Measurements from ENCODE around the gene LAPTM5. TPM values are rescaled to one million over a fixed set of nuclear protein-coding genes. Genes with fewer than 3 reads are reported as not detected.
A peak's percentile ranks its signal among the peaks of the same experiment; 100 is the strongest.

The LAPTM5 gene
- total RNA-seq, 2 donors from 2014 or later, result 563 to 601 TPM

DNA sequence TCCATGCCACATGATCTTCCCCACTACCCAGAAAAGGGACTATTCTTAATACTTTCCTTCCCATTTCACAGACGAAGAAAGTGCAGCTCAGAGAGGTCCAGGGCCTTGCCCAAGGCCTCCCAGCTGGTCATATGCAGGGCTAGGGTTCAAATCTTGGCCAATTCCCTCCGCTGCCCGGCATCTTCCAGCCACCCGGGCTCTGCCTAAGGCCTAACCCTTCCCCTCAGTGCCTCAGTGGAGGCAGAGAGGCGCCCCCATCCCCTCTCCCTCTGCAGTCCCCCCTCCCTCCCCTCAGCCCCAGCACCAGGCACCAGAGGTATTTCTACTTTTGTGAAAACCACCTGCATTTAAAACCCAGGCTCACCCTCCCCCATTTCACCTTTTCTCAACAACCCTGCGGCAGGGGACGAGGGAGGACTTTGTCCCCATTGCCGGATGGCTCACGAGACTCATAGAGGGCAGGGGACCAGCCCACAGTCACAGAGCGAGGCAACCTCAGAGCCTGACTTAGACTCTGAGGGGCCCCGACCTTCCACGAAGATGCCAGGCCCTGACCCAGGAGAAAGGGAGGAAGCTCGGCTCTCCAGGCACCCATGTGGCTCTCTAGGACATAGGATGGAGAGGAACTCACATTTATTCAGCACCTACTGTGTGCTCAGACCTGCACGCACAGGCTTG lies 12.3 kb downstream of the LAPTM5 start:
- H3K36me3 Mint-ChIP-seq (ENCODE audit: low read depth), result peaks cover 17% of the 10 kb centered on the region
- H3K27me3 Mint-ChIP-seq, result no peaks in the 10 kb centered on the region
- H3K27ac Mint-ChIP-seq, result peak overlapping the region; percentile 100
- peaks cover 90% of the 10 kb centered on the region for H3K4me1 Mint-ChIP-seq
- no peaks in the 10 kb centered on the region for H3K9me3 ChIP-seq (ENCODE audit: control insufficient read depth, low read length, poor library complexity, severe bottlenecking)
- peak overlapping the region; percentile 100 for H3K4me3 Mint-ChIP-seq
- no peak for DNase-seq
- no peak for ATAC-seq

- ATAC-seq (peak; percentile 33), DNase-seq (peak in 1 of 3 donors; percentile 38)
- Mint-ChIP-seq H3K4me1 (peaks cover 86% of the 10 kb centered on the region), H3K4me3 (peak overlapping the region; percentile 100), H3K36me3 (ENCODE audit: low read depth) (peaks cover 17% of the 10 kb centered on the region), H3K27ac (peak overlapping the region; percentile 100), H3K27me3 (no peaks in the 10 kb centered on the region)
- H3K9me3 ChIP-seq (ENCODE audit: control insufficient read depth, low read length, poor library complexity, severe bottlenecking), result no peaks in the 10 kb centered on the region
Observed at GRCh38 chr1:30744060-30744756, 13.4 kb downstream of the LAPTM5 start.

- peaks cover 82% of the 10 kb centered on the region for H3K4me1 Mint-ChIP-seq
- peak; percentile 49 to 70 (median 53) for DNase-seq
- peak overlapping the region; percentile 100 for H3K27ac Mint-ChIP-seq
- H3K27me3 Mint-ChIP-seq, result no peaks in the 10 kb centered on the region
- no peaks in the 10 kb centered on the region for H3K9me3 ChIP-seq (ENCODE audit: control insufficient read depth, low read length, poor library complexity, severe bottlenecking)
- H3K36me3 Mint-ChIP-seq (ENCODE audit: low read depth), result peaks cover 20% of the 10 kb centered on the region
- H3K4me3 Mint-ChIP-seq, result peak overlapping the region; percentile 100
- peak; percentile 87 for ATAC-seq
Observed at GRCh38 chr1:30743584-30744059, 14.0 kb downstream of the LAPTM5 start.

GRCh38 chr1:30742963-30743559 lies 14.5 kb downstream of the LAPTM5 start:
- H3K4me3 Mint-ChIP-seq, result peak overlapping the region; percentile 100
- H3K27me3 Mint-ChIP-seq, result no peaks in the 10 kb centered on the region
- ATAC-seq (no peak), DNase-seq (no peak)
- H3K36me3 Mint-ChIP-seq (ENCODE audit: low read depth), result peaks cover 24% of the 10 kb centered on the region
- no peaks in the 10 kb centered on the region for H3K9me3 ChIP-seq (ENCODE audit: control insufficient read depth, low read length, poor library complexity, severe bottlenecking)
- H3K27ac Mint-ChIP-seq, result peak overlapping the region; percentile 100
- H3K4me1 Mint-ChIP-seq, result peaks cover 80% of the 10 kb centered on the region

DNA sequence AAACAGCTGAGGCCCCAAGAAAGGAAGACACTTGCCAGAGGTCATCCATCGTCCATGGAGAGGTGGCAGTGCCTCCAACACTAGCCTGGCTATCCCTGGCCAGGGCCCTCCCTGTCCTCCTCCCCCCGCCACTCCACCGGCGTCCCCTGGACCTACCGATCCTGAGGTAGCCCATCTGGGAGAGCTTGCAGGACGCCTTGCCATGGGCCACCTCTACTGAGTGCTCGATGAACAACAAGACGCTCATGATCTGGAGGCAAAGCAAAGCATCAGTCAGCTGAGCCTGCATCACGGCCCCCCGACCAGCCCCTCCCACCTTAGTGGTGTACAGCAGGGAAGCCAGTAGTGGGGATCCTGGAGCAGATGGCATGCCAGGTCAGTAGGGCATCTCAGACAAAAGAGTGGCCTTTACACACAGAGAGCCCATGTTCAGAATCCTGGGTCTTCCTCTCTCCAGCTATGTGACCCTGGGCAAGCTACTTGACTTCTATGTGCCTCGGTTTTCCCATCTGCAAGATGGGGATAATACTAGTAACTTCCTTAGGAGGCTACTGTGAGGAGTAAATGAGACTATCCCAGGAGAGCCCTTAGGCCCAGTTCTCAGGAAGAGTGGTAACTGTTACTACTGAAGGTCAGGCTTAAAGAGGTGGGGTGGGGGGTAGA lies 15.1 kb downstream of the LAPTM5 start:
- H3K4me1 Mint-ChIP-seq, result peaks cover 77% of the 10 kb centered on the region
- ATAC-seq (no peak), DNase-seq (no peak)
- no peaks in the 10 kb centered on the region for H3K9me3 ChIP-seq (ENCODE audit: control insufficient read depth, low read length, poor library complexity, severe bottlenecking)
- H3K4me3 Mint-ChIP-seq, result peak overlapping the region; percentile 47
- peak overlapping the region; percentile 100 for H3K27ac Mint-ChIP-seq
- H3K36me3 Mint-ChIP-seq (ENCODE audit: low read depth), result peaks cover 21% of the 10 kb centered on the region
- H3K27me3 Mint-ChIP-seq, result no peaks in the 10 kb centered on the region

DNA sequence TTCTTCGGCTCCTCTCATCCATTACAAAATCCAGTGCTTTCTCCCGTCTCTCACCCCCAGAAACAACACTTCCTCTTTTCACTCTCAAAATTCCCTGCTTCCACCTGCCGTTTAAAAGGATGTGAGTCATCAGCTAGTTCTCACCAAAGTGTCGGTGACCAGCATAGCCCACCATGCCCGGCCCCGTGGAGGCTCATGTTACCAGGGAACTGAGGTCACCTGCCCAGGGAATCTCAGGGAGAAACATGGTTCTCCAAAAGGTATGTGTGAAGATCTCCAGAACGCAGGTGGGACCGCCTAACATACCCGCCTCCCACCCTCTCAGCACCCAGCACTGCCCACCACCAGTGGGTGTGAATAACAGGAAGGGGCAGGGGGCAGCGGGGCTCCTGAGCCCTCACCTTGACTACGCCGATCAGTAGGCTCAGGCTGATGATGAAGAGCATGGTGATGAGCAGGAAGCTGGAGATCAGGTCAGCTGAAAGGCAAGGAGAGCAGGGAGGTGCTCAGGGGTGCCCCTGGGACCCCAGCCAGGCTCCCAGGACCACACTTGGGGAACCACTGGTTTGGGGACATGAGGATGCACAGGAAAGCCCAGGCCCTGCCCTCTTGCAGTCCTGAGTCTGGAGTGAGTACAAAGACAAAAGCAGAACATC lies 16.2 kb downstream of the LAPTM5 start:
- no peaks in the 10 kb centered on the region for H3K27me3 Mint-ChIP-seq
- peaks cover 18% of the 10 kb centered on the region for H3K36me3 Mint-ChIP-seq (ENCODE audit: low read depth)
- H3K9me3 ChIP-seq (ENCODE audit: control insufficient read depth, low read length, poor library complexity, severe bottlenecking), result no peaks in the 10 kb centered on the region
- peak overlapping the region; percentile 100 for H3K27ac Mint-ChIP-seq
- DNase-seq (no peak), ATAC-seq (no peak)
- peaks cover 66% of the 10 kb centered on the region for H3K4me1 Mint-ChIP-seq
- peak overlapping the region; percentile 82 for H3K4me3 Mint-ChIP-seq

- DNase-seq (no peak), ATAC-seq (no peak)
- H3K4me1 Mint-ChIP-seq, result peaks cover 62% of the 10 kb centered on the region
- H3K27ac Mint-ChIP-seq, result peak overlapping the region; percentile 100
- peak overlapping the region; percentile 82 for H3K4me3 Mint-ChIP-seq
- no peaks in the 10 kb centered on the region for H3K9me3 ChIP-seq (ENCODE audit: control insufficient read depth, low read length, poor library complexity, severe bottlenecking)
- peaks cover 21% of the 10 kb centered on the region for H3K36me3 Mint-ChIP-seq (ENCODE audit: low read depth)
- H3K27me3 Mint-ChIP-seq, result no peaks in the 10 kb centered on the region
Observed at GRCh38 chr1:30740251-30741238, 17.0 kb downstream of the LAPTM5 start.

GRCh38 chr1:30739601-30740000 lies 18.0 kb downstream of the LAPTM5 start:
- no peak for ATAC-seq
- peaks cover 56% of the 10 kb centered on the region for H3K4me1 Mint-ChIP-seq
- H3K27ac Mint-ChIP-seq, result peak overlapping the region; percentile 83
- H3K27me3 Mint-ChIP-seq, result no peaks in the 10 kb centered on the region
- H3K36me3 Mint-ChIP-seq (ENCODE audit: low read depth), result peaks cover 21% of the 10 kb centered on the region
- no peaks in the 10 kb centered on the region for H3K9me3 ChIP-seq (ENCODE audit: control insufficient read depth, low read length, poor library complexity, severe bottlenecking)
- H3K4me3 Mint-ChIP-seq, result no peak overlapping the region
- no peak for DNase-seq

DNA sequence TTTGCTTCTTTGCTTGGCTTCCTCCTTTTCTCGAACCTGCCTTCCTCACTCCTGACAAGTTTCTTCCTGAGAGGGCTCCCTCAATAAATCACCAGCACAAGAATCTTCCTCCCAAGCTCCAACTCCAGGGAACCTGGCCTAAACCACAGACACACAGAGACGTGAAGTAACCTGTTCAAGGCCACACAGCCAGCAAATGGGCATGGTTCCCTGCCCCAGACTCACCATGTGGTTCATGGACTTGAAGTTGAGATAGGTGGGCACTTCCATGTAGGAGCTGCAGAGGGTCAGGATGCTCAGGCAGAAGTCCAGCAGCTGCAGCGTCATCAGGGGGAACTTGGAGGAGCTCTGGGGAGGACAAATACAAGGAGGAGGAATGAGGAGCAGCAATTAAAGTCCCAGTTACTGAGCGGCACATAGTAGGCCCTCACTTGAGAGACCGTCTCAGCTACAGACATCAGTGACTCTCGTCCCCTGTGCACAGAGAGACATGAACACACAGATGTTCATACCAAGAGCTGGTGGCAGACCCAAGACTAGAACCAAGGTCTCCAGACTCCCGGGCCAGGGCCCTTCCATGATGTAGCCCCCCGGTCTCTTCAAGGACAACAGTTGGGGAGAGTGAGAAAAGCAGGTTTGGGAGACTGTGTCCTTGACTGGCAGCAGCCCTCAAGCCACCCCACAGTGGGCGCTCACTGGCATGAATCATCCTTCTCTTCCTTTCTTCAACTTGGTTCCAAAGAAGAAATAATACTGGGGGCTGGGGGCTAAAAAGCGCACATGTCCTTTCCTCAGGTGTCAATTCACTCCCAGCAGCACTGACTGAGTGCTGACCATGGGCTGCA lies 18.6 kb downstream of the LAPTM5 start:
- H3K9me3 ChIP-seq (ENCODE audit: control insufficient read depth, low read length, poor library complexity, severe bottlenecking), result no peaks in the 10 kb centered on the region
- Mint-ChIP-seq H3K27me3 (no peaks in the 10 kb centered on the region), H3K4me3 (no peak overlapping the region), H3K4me1 (peaks cover 50% of the 10 kb centered on the region), H3K36me3 (ENCODE audit: low read depth) (peaks cover 21% of the 10 kb centered on the region), H3K27ac (peak overlapping the region; percentile 83)
- no peak for DNase-seq
- ATAC-seq, result no peak

GRCh38 chr1:30738040-30738714 lies 19.4 kb downstream of the LAPTM5 start:
- ATAC-seq (no peak), DNase-seq (no peak)
- H3K36me3 Mint-ChIP-seq (ENCODE audit: low read depth), result peaks cover 21% of the 10 kb centered on the region
- peaks cover 43% of the 10 kb centered on the region for H3K4me1 Mint-ChIP-seq
- no peak overlapping the region for H3K4me3 Mint-ChIP-seq
- H3K27ac Mint-ChIP-seq, result peak overlapping the region; percentile 83
- no peaks in the 10 kb centered on the region for H3K27me3 Mint-ChIP-seq
- H3K9me3 ChIP-seq (ENCODE audit: control insufficient read depth, low read length, poor library complexity, severe bottlenecking), result no peaks in the 10 kb centered on the region

Data from T-helper 17 cell (primary cell).